CD4-positive, alpha-beta T cell treated with Interleukin-15 for 1 hour (primary cell): Measurements from ENCODE around the gene RIPK3.

Source experiments
- DNase-seq: peaks from one replicate; pipeline ENCODE4 v3.0.0-alpha.2; 2020

Gene RIPK3

GRCh38 chr14:24321212-24321975, 18.4 kb downstream of the RIPK3 start:
- no peak for DNase-seq

- DNase-seq = no peak
Observed at GRCh38 chr14:24317141-24317928, 22.5 kb downstream of the RIPK3 start.

- no peak for DNase-seq
Observed at GRCh38 chr14:24316597-24316950, 23.2 kb downstream of the RIPK3 start.

- DNase-seq = no peak
Observed at GRCh38 chr14:24315807-24316596, 23.8 kb downstream of the RIPK3 start.

- DNase-seq = no peak
Observed at GRCh38 chr14:24315243-24315806, 24.5 kb downstream of the RIPK3 start.

GRCh38 chr14:24314377-24315193, 25.2 kb downstream of the RIPK3 start:
- DNase-seq = no peak

GRCh38 chr14:24313913-24314312, 25.9 kb downstream of the RIPK3 start:
- DNase-seq = no peak

- DNase-seq = peak; percentile 53
Observed at GRCh38 chr14:24312736-24313507, 26.9 kb downstream of the RIPK3 start.

GRCh38 chr14:24311837-24312615, 27.8 kb downstream of the RIPK3 start:
- DNase-seq = no peak

GRCh38 chr14:24310646-24311604, 28.9 kb downstream of the RIPK3 start, which contains the start of gene LTB4R:
Gene LTB4R, plus strand, starts transcription at chr14:24311502. Its CDS starts 4,150 bp downstream, at chr14:24315652.
- peak; percentile 77 for DNase-seq

- no peak for DNase-seq
Observed at GRCh38 chr14:24310265-24310645, 29.5 kb downstream of the RIPK3 start.

- no peak for DNase-seq
Observed at GRCh38 chr14:24309538-24310264, 30.1 kb downstream of the RIPK3 start, which contains the start of gene LTB4R2. Gene LTB4R2, plus strand, starts transcription at chr14:24310140. Its CDS starts 525 bp downstream, at chr14:24310665.

GRCh38 chr14:24308342-24309124, 31.3 kb downstream of the RIPK3 start:
- DNase-seq = no peak

- DNase-seq = peak; percentile 63
Observed at GRCh38 chr14:24307575-24308341, 32.0 kb downstream of the RIPK3 start, which contains the start of gene CIDEB. Gene CIDEB, minus strand, starts transcription at chr14:24307977. Its CDS starts 119 bp downstream, at chr14:24307858.

- DNase-seq = no peak
Observed at GRCh38 chr14:24307156-24307574, 32.6 kb downstream of the RIPK3 start.

- no peak for DNase-seq
Observed at GRCh38 chr14:24304019-24304387, 35.8 kb downstream of the RIPK3 start.
